ENCODE data around the gene SPATA6.

DNA sequence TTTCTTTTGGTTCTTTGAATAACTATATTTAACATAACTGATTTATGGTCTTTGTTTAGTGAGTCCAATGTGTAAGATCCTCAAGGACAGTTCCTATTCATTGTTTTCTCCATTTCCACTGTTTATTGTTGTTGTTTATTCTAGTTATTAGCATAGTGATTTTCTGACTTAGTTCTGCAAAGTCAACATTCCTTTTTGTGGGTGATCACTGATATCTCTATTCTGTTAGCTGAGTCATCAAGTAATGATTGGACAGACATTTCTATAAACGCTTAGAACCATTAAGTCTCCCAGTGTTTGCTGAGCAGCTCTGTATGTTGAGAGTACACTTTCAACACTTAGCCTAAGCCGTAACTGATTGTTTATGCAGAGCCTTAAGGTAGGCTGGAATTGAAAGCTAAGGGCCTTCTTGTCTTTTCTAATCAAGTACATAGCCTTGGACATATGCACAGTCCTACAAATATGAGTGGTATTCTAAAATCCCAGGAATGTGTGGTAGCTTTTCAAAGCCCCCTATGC, 162.4 kb downstream of the SPATA6 start:
- no peak for TF ChIP-seq SP1 (IDR thresholded peaks at IDR 0.05)
- no peak for TF ChIP-seq FOXM1 (IDR thresholded peaks at IDR 0.05; ENCODE audit: borderline replicate concordance)
- no peak for TF ChIP-seq PKNOX1 (IDR thresholded peaks at IDR 0.05)
- no peak for TF ChIP-seq ELF4 (IDR thresholded peaks at IDR 0.05)
- no peak for TF ChIP-seq HDGF (IDR thresholded peaks at IDR 0.05; ENCODE audit: borderline replicate concordance)
- TF ChIP-seq FOXK2 (IDR thresholded peaks at IDR 0.05) = no peak
- no peak for TF ChIP-seq NFRKB (IDR thresholded peaks at IDR 0.05)
- TF ChIP-seq ARNT (IDR thresholded peaks at IDR 0.05) = no peak
- no peak for TF ChIP-seq SUZ12 (IDR thresholded peaks at IDR 0.05)

Measured in HEK293T (cell line).